Hepatocyte (in vitro differentiated cells): ENCODE data around the gene FMN1. TPM values are rescaled to one million over a fixed set of nuclear protein-coding genes. Genes with fewer than 3 reads are reported as not detected.

Experiments
- DNase-seq: peaks from one replicate; pipeline ENCODE4 v3.0.0-alpha.2; 2016; ENCODE audit warnings: low spot score
- H2AFZ ChIP-seq: fragments of 200-600 bp; sonication (generic); 2 replicates; pipeline ENCODE4 v1.6.0; 2016; ENCODE audit warnings: antibody characterized with exemption, mild to moderate bottlenecking
- H3K27ac ChIP-seq: fragments of 200-600 bp; sonication (generic); 2 replicates; pipeline ENCODE4 v1.5.1; 2016; ENCODE audit warnings: mild to moderate bottlenecking
- H3K27me3 ChIP-seq: fragments of 200-600 bp; sonication (generic); 2 replicates; pipeline ENCODE4 v1.6.1; 2016
- H3K36me3 ChIP-seq: fragments of 200-600 bp; sonication (generic); replicated peaks from 2 replicates; pipeline ENCODE4 v1.5.1; 2016; ENCODE audit warnings: low read depth; ENCODE audit not compliant: insufficient read depth
- H3K4me1 ChIP-seq: fragments of 200-600 bp; sonication (generic); 2 replicates; pipeline ENCODE4 v1.5.1; 2016; ENCODE audit warnings: mild to moderate bottlenecking, moderate library complexity; ENCODE audit not compliant: insufficient read depth
- H3K4me2 ChIP-seq: fragments of 200-600 bp; sonication (generic); 2 replicates; pipeline ENCODE4 v1.6.0; 2016
- H3K4me3 ChIP-seq: fragments of 200-600 bp; sonication (generic); 2 replicates; pipeline ENCODE4 v1.5.1; 2016; ENCODE audit warnings: mild to moderate bottlenecking
- H3K79me2 ChIP-seq: fragments of 200-600 bp; sonication (generic); 2 replicates; pipeline ENCODE4 v1.6.0; 2017; ENCODE audit warnings: mild to moderate bottlenecking
- H3K9me2 ChIP-seq: fragments of 200-600 bp; sonication (generic); replicated peaks from 2 replicates; pipeline ENCODE4 v1.6.0; 2017; ENCODE audit warnings: mild to moderate bottlenecking; ENCODE audit not compliant: insufficient read depth
- H3K9me3 ChIP-seq: fragments of 200-600 bp; sonication (generic); 2 replicates; pipeline ENCODE4 v1.5.1; 2016; ENCODE audit warnings: low read depth, mild to moderate bottlenecking
- H4K20me1 ChIP-seq: fragments of 200-600 bp; sonication (generic); 2 replicates; pipeline ENCODE4 v1.6.0; 2016; ENCODE audit warnings: mild to moderate bottlenecking; ENCODE audit not compliant: insufficient read depth, poor library complexity, severe bottlenecking
- EZH2 ChIP-seq: fragments of 200-600 bp; sonication (generic); IDR thresholded peaks from 2 replicates; pipeline ENCODE4 v1.6.1; 2016; ENCODE audit warnings: antibody characterized with exemption, mild to moderate bottlenecking, borderline replicate concordance
- EZH2phosphoT487 ChIP-seq: fragments of 200-600 bp; sonication (generic); IDR thresholded peaks from one replicate; pipeline ENCODE4 v1.6.1; 2018; ENCODE audit warnings: antibody characterized with exemption, mild to moderate bottlenecking, low read depth, moderate library complexity; ENCODE audit not compliant: unreplicated experiment, severe bottlenecking
- WGBS: methylation state at CpG from one replicate; pipeline ENCODE4 v1.1.6; 2016; ENCODE audit warnings: low lambda C conversion rate; ENCODE audit errors: missing lambda C conversion rate; 5-methylcytosine and 5-hydroxymethylcytosine counted together
- polyA plus RNA-seq: library from polyadenylated mRNA; unstranded; fragments of >200 nt; fragmentation: Nextera tagmentation; extraction: Ambion mirVana; gene quantifications from 2 replicates; pipeline ENCODE4 v1.2.1, GENCODE V29; 2016
- total RNA-seq: library from RNA; depleted of rRNA; stranded (reverse); fragments of >200 nt; gene quantifications from 2 replicates; pipeline ENCODE4 v1.2.3, GENCODE V29; 2014
- TF ChIP-seq, protein P1 (sequence below): fragments of 200-600 bp; sonication (generic); IDR thresholded peaks from 2 replicates; pipeline ENCODE4 v1.5.1; 2016; ENCODE audit warnings: antibody characterized with exemption, mild to moderate bottlenecking; ENCODE audit not compliant: poor library complexity

The FMN1 gene
- total and polyA plus RNA-seq, 2 experiments from 2014 or later, result 0.07 to 0.70 TPM

- 91% methylated on average over 7 of the region's 7 CpGs for WGBS
Observed at GRCh38 chr15:32838338-32838737, 356.2 kb downstream of the FMN1 start.

DNA sequence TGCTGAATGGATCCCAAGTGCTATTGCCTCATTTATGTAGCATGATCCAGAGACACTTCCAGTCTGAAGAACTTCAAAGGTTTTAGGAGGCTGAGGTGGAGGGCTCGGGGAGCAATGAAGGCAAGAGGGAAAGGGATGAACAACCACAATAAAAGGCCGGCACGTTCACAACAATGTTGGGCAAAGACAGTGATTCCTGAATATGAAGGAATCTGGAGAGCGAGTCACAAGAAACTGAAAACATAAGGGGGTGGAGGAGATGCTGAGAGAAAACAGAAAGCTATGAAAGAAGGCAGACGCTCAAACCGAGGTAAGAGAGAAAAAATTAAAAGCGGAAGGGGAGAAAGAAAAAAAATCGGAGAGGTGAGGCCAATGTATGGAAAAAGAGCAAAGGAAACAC is 356.6 kb downstream of the FMN1 start:
- Histone ChIP-seq H4K20me1 (no peaks in the 10 kb centered on the region), H3K4me3 (no peak overlapping the region), H3K27me3 (no peaks in the 10 kb centered on the region), H3K79me2 (no peaks in the 10 kb centered on the region), H3K27ac (no peak overlapping the region), H3K4me2 (no peak overlapping the region), H2AFZ (no peak overlapping the region), H3K36me3 (no peaks in the 10 kb centered on the region), H3K4me1 (no peaks in the 10 kb centered on the region), H3K9me2 (no peaks in the 10 kb centered on the region), H3K9me3 (no peaks in the 10 kb centered on the region)
- WGBS, result 94% methylated on average over 8 of the region's 8 CpGs
- TF ChIP-seq, protein P1, sequence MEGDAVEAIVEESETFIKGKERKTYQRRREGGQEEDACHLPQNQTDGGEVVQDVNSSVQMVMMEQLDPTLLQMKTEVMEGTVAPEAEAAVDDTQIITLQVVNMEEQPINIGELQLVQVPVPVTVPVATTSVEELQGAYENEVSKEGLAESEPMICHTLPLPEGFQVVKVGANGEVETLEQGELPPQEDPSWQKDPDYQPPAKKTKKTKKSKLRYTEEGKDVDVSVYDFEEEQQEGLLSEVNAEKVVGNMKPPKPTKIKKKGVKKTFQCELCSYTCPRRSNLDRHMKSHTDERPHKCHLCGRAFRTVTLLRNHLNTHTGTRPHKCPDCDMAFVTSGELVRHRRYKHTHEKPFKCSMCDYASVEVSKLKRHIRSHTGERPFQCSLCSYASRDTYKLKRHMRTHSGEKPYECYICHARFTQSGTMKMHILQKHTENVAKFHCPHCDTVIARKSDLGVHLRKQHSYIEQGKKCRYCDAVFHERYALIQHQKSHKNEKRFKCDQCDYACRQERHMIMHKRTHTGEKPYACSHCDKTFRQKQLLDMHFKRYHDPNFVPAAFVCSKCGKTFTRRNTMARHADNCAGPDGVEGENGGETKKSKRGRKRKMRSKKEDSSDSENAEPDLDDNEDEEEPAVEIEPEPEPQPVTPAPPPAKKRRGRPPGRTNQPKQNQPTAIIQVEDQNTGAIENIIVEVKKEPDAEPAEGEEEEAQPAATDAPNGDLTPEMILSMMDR, result no peak
- no peak for TF ChIP-seq EZH2phosphoT487
- no peak for TF ChIP-seq EZH2
- DNase-seq, result no peak

More at GRCh38 chr15:32838338-32838737, 356.2 kb downstream of the FMN1 start:
- TF ChIP-seq EZH2 (no peak), EZH2phosphoT487 (no peak)
- TF ChIP-seq, protein P1, result no peak
- Histone ChIP-seq H3K4me3 (no peak overlapping the region), H3K79me2 (no peaks in the 10 kb centered on the region), H3K9me3 (no peaks in the 10 kb centered on the region), H3K27me3 (no peaks in the 10 kb centered on the region), H2AFZ (no peak overlapping the region), H3K4me1 (no peaks in the 10 kb centered on the region), H3K27ac (no peak overlapping the region), H3K4me2 (no peak overlapping the region), H3K9me2 (no peaks in the 10 kb centered on the region), H3K36me3 (no peaks in the 10 kb centered on the region), H4K20me1 (no peaks in the 10 kb centered on the region)
- DNase-seq, result no peak

- H3K4me1 ChIP-seq, result no peaks in the 10 kb centered on the region
- no peaks in the 10 kb centered on the region for H4K20me1 ChIP-seq
- H2AFZ ChIP-seq, result no peak overlapping the region
- TF ChIP-seq, protein P1, result no peak
- no peak for TF ChIP-seq EZH2
- TF ChIP-seq EZH2phosphoT487, result no peak
- DNase-seq, result no peak
- no peaks in the 10 kb centered on the region for H3K9me2 ChIP-seq
- H3K79me2 ChIP-seq, result no peaks in the 10 kb centered on the region
- no peak overlapping the region for H3K27ac ChIP-seq
- no peak overlapping the region for H3K4me2 ChIP-seq
- H3K36me3 ChIP-seq, result no peaks in the 10 kb centered on the region
- H3K4me3 ChIP-seq, result no peak overlapping the region
- 88% methylated on average over 1 of the region's 1 CpG for WGBS
- H3K9me3 ChIP-seq, result no peaks in the 10 kb centered on the region
- no peaks in the 10 kb centered on the region for H3K27me3 ChIP-seq
Observed at GRCh38 chr15:32834156-32834555, 360.4 kb downstream of the FMN1 start.

DNA sequence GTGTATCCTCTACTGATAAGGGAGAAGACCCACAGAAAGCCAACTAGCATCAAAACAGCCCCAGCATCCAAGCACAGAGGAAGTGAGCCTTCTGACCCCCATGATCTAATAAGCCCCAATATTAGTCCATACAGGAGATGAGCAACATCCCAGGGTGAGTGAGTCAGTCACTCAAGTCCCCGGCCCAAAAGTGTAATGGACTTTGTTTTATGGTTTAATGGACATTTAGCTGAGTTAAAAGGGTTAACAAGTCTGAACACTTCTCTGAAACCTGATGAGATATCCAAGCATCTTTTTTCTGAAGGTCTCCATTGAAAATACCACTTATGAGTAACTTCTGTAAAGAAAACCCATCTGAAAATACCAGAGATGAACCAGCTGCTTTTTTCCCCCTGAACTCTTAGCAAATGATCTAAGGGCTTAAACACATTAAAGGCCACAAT is 361.1 kb downstream of the FMN1 start:
- no peaks in the 10 kb centered on the region for H3K4me1 ChIP-seq
- WGBS, result 90% methylated on average over 1 of the region's 1 CpG
- no peaks in the 10 kb centered on the region for H4K20me1 ChIP-seq
- H3K9me3 ChIP-seq, result no peaks in the 10 kb centered on the region
- no peak overlapping the region for H3K4me3 ChIP-seq
- H3K27me3 ChIP-seq, result no peaks in the 10 kb centered on the region
- no peak for DNase-seq
- H3K27ac ChIP-seq, result no peak overlapping the region
- TF ChIP-seq EZH2phosphoT487 (no peak), EZH2 (no peak)
- TF ChIP-seq, protein P1, result no peak
- no peak overlapping the region for H3K4me2 ChIP-seq
- no peak overlapping the region for H2AFZ ChIP-seq
- no peaks in the 10 kb centered on the region for H3K79me2 ChIP-seq
- H3K36me3 ChIP-seq, result no peaks in the 10 kb centered on the region
- no peaks in the 10 kb centered on the region for H3K9me2 ChIP-seq
